H9 (cell line): Measurements from ENCODE around the gene TMEM204. TPM values are rescaled to one million over a fixed set of nuclear protein-coding genes. Genes with fewer than 3 reads are reported as not detected.

Experiments used
- DNase-seq: peaks from one replicate; pipeline ENCODE4 v3.0.0-alpha.2; 2017
- H2AFZ ChIP-seq: one replicate; pipeline ENCODE4 v1.6.1; 2013; ENCODE audit warnings: mild to moderate bottlenecking, low read length, control low read depth, moderate library complexity
- H2AK5ac ChIP-seq: 2 replicates; pipeline ENCODE4 v1.6.1; 2013; ENCODE audit warnings: low read length, control low read depth, mixed read lengths; ENCODE audit not compliant: insufficient read length
- H2BK120ac ChIP-seq: one replicate; pipeline ENCODE4 v1.6.1; 2013; ENCODE audit warnings: low read depth, mild to moderate bottlenecking, low read length, control low read depth, inconsistent platforms; ENCODE audit not compliant: poor library complexity, severe bottlenecking
- H2BK12ac ChIP-seq: 2 replicates; pipeline ENCODE4 v1.6.1; 2013; ENCODE audit warnings: low read length, control low read depth, mixed read lengths, low read depth; ENCODE audit not compliant: insufficient read length
- H2BK15ac ChIP-seq: 2 replicates; pipeline ENCODE4 v1.6.1; 2013; ENCODE audit warnings: low read depth, low read length, control low read depth
- H2BK20ac ChIP-seq: one replicate; pipeline ENCODE4 v1.6.1; 2013; ENCODE audit warnings: low read depth, mild to moderate bottlenecking, low read length, control low read depth, inconsistent platforms; ENCODE audit not compliant: poor library complexity, severe bottlenecking
- H2BK5ac ChIP-seq: 2 replicates; pipeline ENCODE4 v1.6.1; 2013; ENCODE audit warnings: low read length, control low read depth, mixed read lengths; ENCODE audit not compliant: insufficient read length
- H3K14ac ChIP-seq: 2 replicates; pipeline ENCODE4 v1.6.1; 2013; ENCODE audit warnings: low read length, control low read depth; ENCODE audit not compliant: insufficient read depth
- H3K18ac ChIP-seq: 2 replicates; pipeline ENCODE4 v1.6.1; 2013; ENCODE audit warnings: low read depth, mild to moderate bottlenecking, mixed read lengths, low read length, control low read depth; ENCODE audit not compliant: insufficient read length
- H3K23ac ChIP-seq: 2 replicates; pipeline ENCODE4 v1.6.1; 2013; ENCODE audit warnings: low read length, control low read depth, mixed read lengths, low read depth; ENCODE audit not compliant: insufficient read length
- H3K23me2 ChIP-seq: 2 replicates; pipeline ENCODE4 v1.6.1; 2013; ENCODE audit warnings: low read depth, mild to moderate bottlenecking, mixed read lengths, low read length, control low read depth; ENCODE audit not compliant: insufficient read length, poor library complexity, severe bottlenecking
- H3K27ac ChIP-seq: 2 replicates; pipeline ENCODE4 v1.5.1; 2013; ENCODE audit warnings: low read length, control low read depth, mixed read lengths, low read depth; ENCODE audit not compliant: insufficient read length
- H3K27me3 ChIP-seq: 2 replicates; pipeline ENCODE4 v1.6.1; 2013; ENCODE audit warnings: low read length, control low read depth, inconsistent platforms; ENCODE audit not compliant: insufficient read depth
- H3K4ac ChIP-seq: 2 replicates; pipeline ENCODE4 v1.6.1; 2013; ENCODE audit warnings: low read depth, mild to moderate bottlenecking, control low read depth, inconsistent platforms, low read length, moderate library complexity
- H3K4me1 ChIP-seq: 2 replicates; pipeline ENCODE4 v1.6.1; 2013; ENCODE audit warnings: low read length, control low read depth, inconsistent platforms; ENCODE audit not compliant: insufficient read depth
- H3K4me2 ChIP-seq: 2 replicates; pipeline ENCODE4 v1.6.1; 2013; ENCODE audit warnings: low read length, control low read depth, mixed read lengths; ENCODE audit not compliant: insufficient read length, insufficient read depth
- H3K56ac ChIP-seq: 2 replicates; pipeline ENCODE4 v1.6.1; 2013; ENCODE audit warnings: low read depth, mild to moderate bottlenecking, mixed read lengths, low read length, control low read depth; ENCODE audit not compliant: insufficient read length
- H3K79me1 ChIP-seq: 2 replicates; pipeline ENCODE4 v1.6.1; 2013; ENCODE audit warnings: low read depth, mild to moderate bottlenecking, moderate library complexity, low read length, control low read depth, inconsistent platforms; ENCODE audit not compliant: insufficient read depth, poor library complexity, severe bottlenecking
- H3K79me2 ChIP-seq: 2 replicates; pipeline ENCODE4 v1.6.1; 2013; ENCODE audit warnings: low read length, control low read depth, inconsistent platforms; ENCODE audit not compliant: insufficient read depth
- H3K9ac ChIP-seq: 2 replicates; pipeline ENCODE4 v1.6.1; 2013; ENCODE audit warnings: low read length, control low read depth, mixed read lengths; ENCODE audit not compliant: insufficient read length; ENCODE audit errors: extremely low read depth
- H3K9me3 ChIP-seq: one replicate; pipeline ENCODE4 v1.6.1; 2013; ENCODE audit warnings: low read depth, low read length, inconsistent platforms; ENCODE audit not compliant: control insufficient read depth
- H3T11ph ChIP-seq: one replicate; pipeline ENCODE4 v1.6.1; 2013; ENCODE audit warnings: mild to moderate bottlenecking, low read length, control low read depth, inconsistent platforms
- H4K20me1 ChIP-seq: one replicate; pipeline ENCODE4 v1.6.1; 2013; ENCODE audit not compliant: control insufficient read depth, insufficient read length, insufficient read depth
- H4K5ac ChIP-seq: 2 replicates; pipeline ENCODE4 v1.6.1; 2013; ENCODE audit warnings: low read depth, mild to moderate bottlenecking, mixed read lengths, low read length, control low read depth; ENCODE audit not compliant: insufficient read length
- H4K8ac ChIP-seq: replicated peaks from 2 replicates; pipeline ENCODE4 v1.6.1; 2013; ENCODE audit warnings: low read length, control low read depth, mixed read lengths, low read depth; ENCODE audit not compliant: insufficient read length
- H4K91ac ChIP-seq: 2 replicates; pipeline ENCODE4 v1.6.1; 2013; ENCODE audit warnings: low read depth, mild to moderate bottlenecking, moderate library complexity, mixed read lengths, low read length, control low read depth; ENCODE audit not compliant: insufficient read length
- H3K27ac Mint-ChIP-seq, 3 experiments: 2 replicates in 2 of 3; 3 replicates in 1 of 3; pipeline ENCODE4 v1.8.0; 2020 to 2021; ENCODE audit warnings: mixed read lengths in 3 of 3, mild to moderate bottlenecking in 1 of 3, moderate library complexity in 1 of 3
- H3K27me3 Mint-ChIP-seq: 2 replicates; pipeline ENCODE4 v1.8.0; 2021; ENCODE audit warnings: low read depth, mild to moderate bottlenecking, moderate library complexity, mixed read lengths
- H3K36me3 Mint-ChIP-seq, 3 experiments: 2 replicates in 2 of 3; 3 replicates in 1 of 3; pipeline ENCODE4 v1.8.0; 2020 to 2021; ENCODE audit warnings: low read depth in 3 of 3, mixed read lengths in 3 of 3; ENCODE audit not compliant: insufficient read depth in 1 of 3
- H3K4me1 Mint-ChIP-seq, 2 experiments: 2 replicates each; pipeline ENCODE4 v1.8.0; 2020; ENCODE audit warnings: mixed read lengths in 2 of 2
- H3K4me3 Mint-ChIP-seq, 2 experiments: 2 replicates in 1 of 2; 3 replicates in 1 of 2; pipeline ENCODE4 v1.8.0; 2020 to 2021; ENCODE audit warnings: mild to moderate bottlenecking in 2 of 2, mixed read lengths in 2 of 2, moderate library complexity in 1 of 2
- H3K9me3 Mint-ChIP-seq, 2 experiments: 2 replicates in 1 of 2; 3 replicates in 1 of 2; pipeline ENCODE4 v1.8.0; 2020; ENCODE audit warnings: mild to moderate bottlenecking in 2 of 2, mixed read lengths in 2 of 2, moderate library complexity in 1 of 2
- CTCF ChIP-seq: fragments of 200-600 bp; sonication (generic); conservative IDR thresholded peaks from 3 replicates; pipeline ENCODE4 v1.8.0; 2021; ENCODE audit warnings: antibody characterized with exemption, mild to moderate bottlenecking
- WGBS: extraction: QIAGEN DNeasy Blood & Tissue Kit; methylation state at CpG from one replicate; pipeline ENCODE4 v1.1.7; 2013; ENCODE audit warnings: missing lambda C conversion rate, low lambda C conversion rate, mixed read lengths; ENCODE audit not compliant: insufficient read length; ENCODE audit errors: extremely low coverage; 5-methylcytosine and 5-hydroxymethylcytosine counted together
- total RNA-seq: library from RNA; stranded (reverse); gene quantifications from 2 replicates; pipeline ENCODE4 v1.2.1, GENCODE V29; 2021

The TMEM204 gene
- total RNA-seq, 1 experiment from 2014 or later = not detected

DNA sequence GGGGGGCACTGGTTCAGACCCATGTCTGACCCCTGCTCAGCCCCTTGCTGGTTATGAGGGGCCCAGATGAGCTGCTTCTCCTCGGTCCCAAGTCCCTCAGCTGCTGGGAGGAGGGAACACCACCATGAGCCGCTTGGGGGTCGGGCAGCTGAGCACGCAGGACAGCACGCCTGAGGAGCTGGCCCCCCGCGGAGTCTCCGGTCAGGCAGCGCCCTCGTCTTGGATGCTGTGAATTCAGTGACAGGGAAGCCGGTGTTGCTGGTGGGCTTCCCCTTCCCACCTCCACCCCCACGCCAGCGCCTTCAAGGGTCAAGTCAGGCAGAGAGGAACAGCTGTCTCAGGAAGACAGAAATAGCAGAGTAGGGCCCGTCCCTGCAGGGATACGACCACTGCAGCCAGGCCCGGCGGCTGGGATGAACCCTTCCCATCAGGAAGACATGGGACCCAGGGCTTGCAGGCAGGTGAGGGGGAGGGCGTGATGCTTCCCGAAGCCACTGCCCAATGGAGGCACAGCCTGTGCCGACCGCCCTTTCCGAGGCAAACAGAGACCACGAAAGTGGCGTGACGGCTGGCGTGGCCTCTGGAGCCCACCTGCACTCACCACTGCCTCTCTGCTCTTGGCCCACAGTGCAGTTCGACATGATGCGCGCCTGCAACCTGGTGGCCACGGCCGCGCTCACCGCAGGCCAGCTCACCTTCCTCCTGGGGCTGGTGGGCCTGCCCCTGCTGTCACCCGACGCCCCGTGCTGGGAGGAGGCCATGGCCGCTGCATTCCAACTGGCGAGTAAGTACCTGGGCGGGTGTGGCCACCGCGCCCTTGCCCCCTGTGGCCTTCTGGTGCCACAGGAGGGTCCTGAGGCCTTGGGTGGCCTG lies 8.1 kb downstream of the TMEM204 start:
- no peak overlapping the region for H4K5ac ChIP-seq
- H3K27me3 ChIP-seq = no peaks in the 10 kb centered on the region
- no peak overlapping the region for H4K91ac ChIP-seq
- H3K56ac ChIP-seq = no peak overlapping the region
- no peak overlapping the region for H2BK120ac ChIP-seq
- no peak overlapping the region for H3K14ac ChIP-seq
- Mint-ChIP-seq H3K9me3 (no peaks in the 10 kb centered on the region), H3K4me3 (no peak overlapping the region), H3K36me3 (no peaks in the 10 kb centered on the region; a peak in 1 of 7 replicates), H3K27me3 (no peaks in the 10 kb centered on the region), H3K27ac (0 out of 7 replicates have a peak overlapping the region, but pooled peaks of 1 of the 3 experiments have one; percentile 40), H3K4me1 (peaks cover 2 to 3% of the 10 kb centered on the region in 2 experiments; a peak in 2 of 4 replicates)
- H3K23ac ChIP-seq = no peak overlapping the region
- no peak overlapping the region for H3K4me2 ChIP-seq
- H2AK5ac ChIP-seq = no peak overlapping the region
- H2BK5ac ChIP-seq = no peak overlapping the region
- no peak overlapping the region for H2AFZ ChIP-seq
- no peaks in the 10 kb centered on the region for H3K4me1 ChIP-seq
- no peak overlapping the region for H3K4ac ChIP-seq
- DNase-seq = no peak
- no peaks in the 10 kb centered on the region for H3K79me1 ChIP-seq
- TF ChIP-seq CTCF = no peak
- WGBS = no CpG with 5 or more reads among the region's 41 CpGs
- no peak overlapping the region for H4K8ac ChIP-seq
- H3K9ac ChIP-seq = no peak overlapping the region
- no peaks in the 10 kb centered on the region for H3K9me3 ChIP-seq
- H2BK20ac ChIP-seq = no peak overlapping the region
- H3K27ac ChIP-seq = no peak overlapping the region
- H3K18ac ChIP-seq = no peak overlapping the region
- no peak overlapping the region for H3T11ph ChIP-seq
- H2BK15ac ChIP-seq = no peak overlapping the region
- no peaks in the 10 kb centered on the region for H3K23me2 ChIP-seq
- H3K79me2 ChIP-seq = no peaks in the 10 kb centered on the region
- no peaks in the 10 kb centered on the region for H4K20me1 ChIP-seq
- no peak overlapping the region for H2BK12ac ChIP-seq
